ENCODE data around the gene TXN2.

DNA sequence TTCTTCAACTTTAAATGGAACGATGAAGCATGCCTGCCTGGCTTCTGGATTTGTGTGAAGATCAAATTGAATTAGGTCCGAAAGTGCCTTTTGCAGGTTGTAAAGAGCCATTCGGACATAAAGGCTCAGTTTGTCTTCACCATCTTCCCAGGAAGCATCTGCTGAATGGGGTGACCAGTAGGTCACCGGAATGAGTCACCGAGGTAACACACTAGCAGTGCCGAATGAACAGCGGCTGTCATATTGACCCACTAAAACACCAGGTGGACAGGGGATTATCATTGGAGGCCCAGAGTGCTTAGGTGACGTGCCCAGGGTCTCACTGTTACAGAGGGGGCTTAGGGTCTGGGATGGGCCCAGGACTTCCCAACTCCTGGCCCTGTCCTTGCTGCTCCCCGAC, 50.6 kb downstream of the TXN2 start:
- TF ChIP-seq, protein P1, sequence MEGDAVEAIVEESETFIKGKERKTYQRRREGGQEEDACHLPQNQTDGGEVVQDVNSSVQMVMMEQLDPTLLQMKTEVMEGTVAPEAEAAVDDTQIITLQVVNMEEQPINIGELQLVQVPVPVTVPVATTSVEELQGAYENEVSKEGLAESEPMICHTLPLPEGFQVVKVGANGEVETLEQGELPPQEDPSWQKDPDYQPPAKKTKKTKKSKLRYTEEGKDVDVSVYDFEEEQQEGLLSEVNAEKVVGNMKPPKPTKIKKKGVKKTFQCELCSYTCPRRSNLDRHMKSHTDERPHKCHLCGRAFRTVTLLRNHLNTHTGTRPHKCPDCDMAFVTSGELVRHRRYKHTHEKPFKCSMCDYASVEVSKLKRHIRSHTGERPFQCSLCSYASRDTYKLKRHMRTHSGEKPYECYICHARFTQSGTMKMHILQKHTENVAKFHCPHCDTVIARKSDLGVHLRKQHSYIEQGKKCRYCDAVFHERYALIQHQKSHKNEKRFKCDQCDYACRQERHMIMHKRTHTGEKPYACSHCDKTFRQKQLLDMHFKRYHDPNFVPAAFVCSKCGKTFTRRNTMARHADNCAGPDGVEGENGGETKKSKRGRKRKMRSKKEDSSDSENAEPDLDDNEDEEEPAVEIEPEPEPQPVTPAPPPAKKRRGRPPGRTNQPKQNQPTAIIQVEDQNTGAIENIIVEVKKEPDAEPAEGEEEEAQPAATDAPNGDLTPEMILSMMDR (IDR thresholded peaks at IDR 0.05; ENCODE audit: low read depth, low read length, poor library complexity, severe bottlenecking), result no peak
- TF ChIP-seq EZH2phosphoT487 (IDR thresholded peaks at IDR 0.05; ENCODE audit: borderline replicate concordance, low read length), result no peak
